ENCODE results near the gene SPINDOC.

SPINDOC gene

DNA sequence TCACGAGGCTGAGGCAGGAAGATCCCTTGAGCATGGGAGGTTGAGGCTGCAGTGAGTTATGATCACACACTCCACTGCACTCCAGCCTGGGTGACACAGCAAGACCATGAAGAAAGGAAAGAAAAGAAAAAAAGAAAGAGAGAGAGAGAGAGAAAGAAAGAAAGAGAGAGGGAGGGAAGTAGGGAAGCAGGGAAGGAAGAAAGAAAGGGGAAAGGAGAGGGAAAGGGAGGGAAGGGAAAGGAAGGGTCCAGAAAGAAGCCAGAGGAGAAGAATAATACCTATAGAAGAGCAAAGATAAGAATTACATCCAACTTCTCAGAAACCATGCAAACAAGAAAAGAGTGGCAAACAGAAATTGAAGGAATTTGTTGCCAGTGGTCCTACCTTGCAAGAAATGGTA is 27.4 kb upstream of the SPINDOC start:
- no peak for DNase-seq (ENCODE audit: low spot score)
- TF ChIP-seq, protein P1, sequence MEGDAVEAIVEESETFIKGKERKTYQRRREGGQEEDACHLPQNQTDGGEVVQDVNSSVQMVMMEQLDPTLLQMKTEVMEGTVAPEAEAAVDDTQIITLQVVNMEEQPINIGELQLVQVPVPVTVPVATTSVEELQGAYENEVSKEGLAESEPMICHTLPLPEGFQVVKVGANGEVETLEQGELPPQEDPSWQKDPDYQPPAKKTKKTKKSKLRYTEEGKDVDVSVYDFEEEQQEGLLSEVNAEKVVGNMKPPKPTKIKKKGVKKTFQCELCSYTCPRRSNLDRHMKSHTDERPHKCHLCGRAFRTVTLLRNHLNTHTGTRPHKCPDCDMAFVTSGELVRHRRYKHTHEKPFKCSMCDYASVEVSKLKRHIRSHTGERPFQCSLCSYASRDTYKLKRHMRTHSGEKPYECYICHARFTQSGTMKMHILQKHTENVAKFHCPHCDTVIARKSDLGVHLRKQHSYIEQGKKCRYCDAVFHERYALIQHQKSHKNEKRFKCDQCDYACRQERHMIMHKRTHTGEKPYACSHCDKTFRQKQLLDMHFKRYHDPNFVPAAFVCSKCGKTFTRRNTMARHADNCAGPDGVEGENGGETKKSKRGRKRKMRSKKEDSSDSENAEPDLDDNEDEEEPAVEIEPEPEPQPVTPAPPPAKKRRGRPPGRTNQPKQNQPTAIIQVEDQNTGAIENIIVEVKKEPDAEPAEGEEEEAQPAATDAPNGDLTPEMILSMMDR (IDR thresholded peaks at IDR 0.05; ENCODE audit: extremely low read depth, insufficient read depth, missing control alignments), result no peak

DNA sequence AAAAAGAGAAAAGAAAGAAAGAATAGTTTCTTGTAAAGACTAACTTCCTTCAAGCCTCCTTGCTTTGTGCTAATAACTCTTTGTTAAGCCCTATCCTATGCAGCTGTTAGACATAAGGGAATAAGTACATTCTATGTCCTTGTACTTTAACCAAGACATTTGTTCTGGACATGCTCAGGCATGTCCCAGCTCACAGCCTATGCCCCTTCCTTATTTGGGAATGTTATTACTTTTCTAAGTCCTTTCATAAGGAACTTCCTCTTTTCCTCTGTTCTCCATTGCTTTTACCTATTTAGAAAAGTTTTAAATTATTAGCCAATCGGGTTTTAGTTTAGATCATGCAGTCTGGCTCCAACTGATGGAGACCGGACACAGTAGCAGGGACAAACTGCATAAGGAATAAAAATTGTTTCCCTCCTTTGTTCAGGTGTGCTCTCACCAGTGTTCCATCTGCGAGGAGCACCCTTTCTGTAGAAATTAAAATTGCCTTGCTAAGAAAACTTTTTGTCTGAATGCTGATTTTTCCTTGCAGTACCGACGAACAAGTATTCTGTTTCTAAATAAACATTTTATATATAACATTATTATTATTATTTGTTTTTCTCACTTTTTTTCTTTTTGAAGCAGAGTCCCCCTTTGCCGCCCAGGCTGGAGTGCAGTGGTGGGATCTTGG is 21.6 kb upstream of the SPINDOC start:
- in situ Hi-C loops (cut with MboI; ENCODE audit: low pct_unique_long_range_greater_than_20kb, low sequenced_read_pairs, unreplicated experiment), result loop anchor here (25.0 kb wide), 1 partner anchor 346 kb away; no protein-coding TSS in a partner anchor

More for the DNA sequence above, 27.4 kb upstream of the SPINDOC start:
- in situ Hi-C loops (cut with MboI; ENCODE audit: low pct_unique_long_range_greater_than_20kb, low sequenced_read_pairs, unreplicated experiment), result loop anchor here (25.0 kb wide), 1 partner anchor 351 kb away; no protein-coding TSS in a partner anchor

DNA sequence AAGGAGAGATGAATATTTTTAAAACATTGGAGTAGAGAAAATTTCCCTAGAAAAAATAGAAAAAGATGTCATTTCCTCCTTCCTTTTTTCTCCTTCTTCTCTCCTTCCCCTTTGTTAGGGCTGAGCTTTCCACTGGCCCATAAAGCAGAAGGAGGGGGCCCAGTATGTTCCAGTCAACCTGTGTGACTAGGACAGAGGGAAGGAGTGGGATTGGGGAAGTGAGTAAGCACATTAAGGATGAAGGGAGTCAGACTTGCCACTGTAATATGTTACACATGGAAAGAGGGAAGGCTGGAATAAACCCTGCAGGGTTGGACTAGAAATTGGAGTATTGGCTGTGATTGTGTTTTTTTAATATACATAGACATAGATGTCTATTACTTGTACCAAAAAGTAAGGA is 20.1 kb upstream of the SPINDOC start:
- no peak for DNase-seq (ENCODE audit: low spot score)
- in situ Hi-C loops (cut with MboI; ENCODE audit: low pct_unique_long_range_greater_than_20kb, low sequenced_read_pairs, unreplicated experiment), result loop anchor here (25.0 kb wide), 1 partner anchor 344 kb away; no protein-coding TSS in a partner anchor
- TF ChIP-seq, protein P1 (IDR thresholded peaks at IDR 0.05; ENCODE audit: extremely low read depth, insufficient read depth, missing control alignments), result no peak

More for the DNA sequence above, 21.6 kb upstream of the SPINDOC start:
- DNase-seq (ENCODE audit: low spot score), result no peak
- TF ChIP-seq, protein P1 (IDR thresholded peaks at IDR 0.05; ENCODE audit: extremely low read depth, insufficient read depth, missing control alignments), result no peak

DNA sequence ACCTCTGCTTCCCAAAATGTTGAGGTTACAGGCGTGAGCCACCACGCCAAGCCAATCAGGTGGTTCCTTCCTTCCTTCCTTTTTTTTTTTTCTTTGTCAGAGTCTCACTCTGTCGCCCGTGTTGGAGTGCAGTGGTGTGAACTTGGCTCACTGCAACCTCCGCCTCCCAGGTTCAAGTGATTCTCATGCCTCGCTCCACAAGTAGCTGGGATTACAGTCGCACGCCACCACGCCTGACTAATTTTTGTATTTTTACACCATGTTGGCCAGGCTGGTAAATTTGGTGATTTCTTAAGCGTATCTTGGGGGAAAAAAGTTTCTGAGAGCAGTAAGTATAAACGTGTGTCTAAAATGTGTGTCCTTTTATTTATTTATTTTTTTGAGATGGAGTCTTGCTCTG is 18.2 kb upstream of the SPINDOC start:
- no peak for DNase-seq (ENCODE audit: low spot score)
- in situ Hi-C loops (cut with MboI; ENCODE audit: low pct_unique_long_range_greater_than_20kb, low sequenced_read_pairs, unreplicated experiment), result loop anchor here (25.0 kb wide), 1 partner anchor 342 kb away; no protein-coding TSS in a partner anchor
- TF ChIP-seq, protein P1 (IDR thresholded peaks at IDR 0.05; ENCODE audit: extremely low read depth, insufficient read depth, missing control alignments), result no peak

DNA sequence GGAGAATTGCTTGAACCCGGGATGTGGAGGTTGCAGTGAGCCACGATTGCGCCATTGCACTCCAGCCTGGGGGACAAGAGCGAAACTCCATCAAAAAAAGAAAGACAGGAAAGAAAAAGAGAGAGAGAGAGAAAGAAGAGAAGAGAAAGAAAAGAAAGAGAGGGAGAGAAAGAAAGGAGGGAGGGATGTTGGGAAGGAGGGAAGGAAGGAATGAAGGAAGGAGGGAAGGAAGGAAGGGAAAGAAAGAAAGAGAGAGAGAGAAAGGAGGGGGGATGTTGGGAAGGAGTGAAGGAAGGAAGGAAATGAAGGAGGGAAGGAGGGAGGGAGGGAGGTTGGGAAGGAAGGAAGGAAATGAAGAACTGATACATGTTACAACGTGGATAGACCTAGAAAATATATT is 12.3 kb upstream of the SPINDOC start:
- no peak for DNase-seq (ENCODE audit: low spot score)
- TF ChIP-seq, protein P1 (IDR thresholded peaks at IDR 0.05; ENCODE audit: extremely low read depth, insufficient read depth, missing control alignments), result no peak
- in situ Hi-C loops (cut with MboI; ENCODE audit: low pct_unique_long_range_greater_than_20kb, low sequenced_read_pairs, unreplicated experiment), result no loop called here

DNA sequence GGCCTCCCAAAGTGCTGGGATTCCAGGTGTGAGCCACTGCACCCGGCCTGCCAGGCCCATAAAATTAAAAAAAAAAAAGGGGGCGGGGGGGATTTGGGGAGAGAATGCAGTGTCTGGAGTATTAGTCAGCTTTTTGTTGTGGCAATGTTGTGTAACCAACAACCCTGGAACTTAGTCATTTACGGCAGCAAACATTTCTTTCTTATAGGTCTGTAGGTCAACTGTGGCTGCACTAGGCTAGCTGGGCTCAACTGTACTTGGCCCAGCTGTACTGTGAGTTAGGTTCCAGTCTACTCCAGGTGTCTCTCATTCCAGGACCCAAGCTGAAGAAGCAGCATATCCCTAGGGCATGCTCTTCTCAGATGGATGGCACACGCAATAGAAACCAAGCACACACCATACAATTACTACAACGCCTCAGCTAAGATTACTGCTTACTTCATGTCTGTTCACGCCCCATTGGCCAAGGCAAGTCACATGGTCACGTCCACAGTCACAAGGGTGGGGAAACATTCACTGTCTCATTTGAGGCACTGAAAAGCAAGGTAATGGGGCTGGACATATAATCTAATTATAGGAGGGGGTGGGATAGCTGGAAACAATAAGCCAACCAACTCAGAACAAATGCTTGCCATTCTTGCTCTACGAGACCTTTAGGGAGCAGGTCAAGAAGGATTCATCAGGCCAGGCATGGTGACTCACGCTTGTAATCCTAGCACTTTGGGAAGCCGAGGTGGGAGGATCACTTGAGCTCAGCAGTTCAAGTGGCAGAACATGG is 10.4 kb upstream of the SPINDOC start:
- in situ Hi-C loops (cut with MboI; ENCODE audit: low pct_unique_long_range_greater_than_20kb, low sequenced_read_pairs, unreplicated experiment), result no loop called here
- TF ChIP-seq, protein P1 (IDR thresholded peaks at IDR 0.05; ENCODE audit: extremely low read depth, insufficient read depth, missing control alignments), result no peak
- no peak for DNase-seq (ENCODE audit: low spot score)
